GM19240 (cell line): ENCODE results near the gene TIMM13.

Experiments used
- DNase-seq: peaks from one replicate; pipeline ENCODE4 v3.0.0; 2011; ENCODE audit warnings: low spot score; ENCODE audit not compliant: insufficient read length

The TIMM13 gene

GRCh38 chr19:2382530-2383222 lies 44.7 kb downstream of the TIMM13 start:
- no peak for DNase-seq

- DNase-seq: no peak
Observed at GRCh38 chr19:2381148-2381820, 46.1 kb downstream of the TIMM13 start.

- DNase-seq: no peak
Observed at GRCh38 chr19:2380567-2380966, 46.8 kb downstream of the TIMM13 start.

GRCh38 chr19:2376784-2377519 lies 50.4 kb downstream of the TIMM13 start:
- DNase-seq: no peak
